Sciatic nerve (tissue), 1 donor: ENCODE data around the gene DDX41. TPM values are rescaled to one million over a fixed set of nuclear protein-coding genes. Genes with fewer than 3 reads are reported as not detected.

ENCODE experiments used
- total RNA-seq: library from RNA; stranded (reverse); fragmentation: NEBNext Ultra II Directional; extraction: Animal tissue kit (Norgen Biotek cat#: 25700); gene quantifications from one replicate; pipeline ENCODE4 v1.2.1, GENCODE V29; 2021
- donor health status: DM: no; HTN: no; CAD: no.

DDX41 gene
- total RNA-seq, 1 donor from 2014 or later = 68.2 TPM

Other genes with a start within 250 kb of the DDX41 start
- 24.4 TPM for gene RAB24, start 213.2 kb downstream of the DDX41 start, total RNA-seq
- gene PRELID1, start 213.2 kb downstream of the DDX41 start, total RNA-seq = 50.1 TPM
- gene MXD3, start 205.1 kb downstream of the DDX41 start, total RNA-seq = 9.9 TPM
- gene LMAN2, start 165.3 kb downstream of the DDX41 start, total RNA-seq = 70.0 TPM
- gene RGS14, start 159.0 kb downstream of the DDX41 start, total RNA-seq = 9.3 TPM
- not detected for gene SLC34A1, start 132.5 kb downstream of the DDX41 start, total RNA-seq
- not detected for gene PFN3, start 116.3 kb downstream of the DDX41 start, total RNA-seq
- gene F12, start 107.4 kb downstream of the DDX41 start, total RNA-seq = 0.49 TPM
- gene GRK6, start 90.3 kb downstream of the DDX41 start, total RNA-seq = 25.0 TPM
- gene PRR7, start 70.1 kb downstream of the DDX41 start, total RNA-seq = 8.2 TPM
- 63.5 TPM for gene DBN1, start 43.3 kb downstream of the DDX41 start, total RNA-seq
- gene PDLIM7, start 19.4 kb downstream of the DDX41 start, total RNA-seq = 144 TPM
- 16.2 TPM for gene DOK3, start 7.1 kb downstream of the DDX41 start, total RNA-seq
- gene FAM193B, start 37.6 kb upstream of the DDX41 start, total RNA-seq = 113 TPM
- 81.0 TPM for gene TMED9, start 75.2 kb upstream of the DDX41 start, total RNA-seq
- gene B4GALT7, start 83.2 kb upstream of the DDX41 start, total RNA-seq = 16.5 TPM